ENCODE results near the gene ANKRD22. TPM values are rescaled to one million over a fixed set of nuclear protein-coding genes. Genes with fewer than 3 reads are reported as not detected.

The ANKRD22 gene
- total RNA-seq, 1 donor from 2014 or later = not detected

DNA sequence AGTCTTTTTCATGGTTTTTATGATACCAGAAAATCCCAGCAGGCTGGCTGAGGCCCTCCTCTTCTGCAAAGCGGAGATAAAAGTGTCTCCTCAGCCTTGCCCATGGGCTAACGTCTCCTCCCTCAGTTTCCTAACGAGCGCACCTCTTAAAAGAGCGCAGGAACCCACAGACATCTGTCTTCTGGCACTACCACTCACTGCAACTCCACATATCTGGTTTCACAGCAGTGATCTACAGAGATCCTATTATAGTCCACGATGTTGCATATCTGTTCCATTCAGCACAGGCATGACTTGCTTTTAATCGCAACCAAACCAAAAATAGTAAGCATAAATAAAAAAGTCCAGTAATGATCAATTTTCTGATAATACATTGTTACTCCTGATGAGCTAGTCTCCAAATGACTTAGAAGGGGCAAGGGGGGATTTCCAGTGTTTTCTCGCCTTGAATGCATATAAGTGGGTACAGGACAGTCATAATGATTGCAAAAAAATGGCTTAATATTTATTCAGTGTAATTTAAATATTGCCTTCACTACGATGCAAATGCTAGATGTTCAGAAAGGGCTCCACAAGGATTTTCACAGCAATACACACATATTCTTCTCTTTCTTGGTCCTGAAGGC is 20.9 kb downstream of the ANKRD22 start:
- Mint-ChIP-seq H3K9me3 (no peaks in the 10 kb centered on the region), H3K4me1 (no peaks in the 10 kb centered on the region), H3K36me3 (ENCODE audit: low read depth) (no peaks in the 10 kb centered on the region), H3K4me3 (no peak overlapping the region), H3K27ac (ENCODE audit: unreplicated experiment) (no peak overlapping the region), H3K27me3 (ENCODE audit: low read depth) (peaks cover 9% of the 10 kb centered on the region)
- no peak for DNase-seq (ENCODE audit: low read depth, low spot score)
- TF ChIP-seq, protein P1, sequence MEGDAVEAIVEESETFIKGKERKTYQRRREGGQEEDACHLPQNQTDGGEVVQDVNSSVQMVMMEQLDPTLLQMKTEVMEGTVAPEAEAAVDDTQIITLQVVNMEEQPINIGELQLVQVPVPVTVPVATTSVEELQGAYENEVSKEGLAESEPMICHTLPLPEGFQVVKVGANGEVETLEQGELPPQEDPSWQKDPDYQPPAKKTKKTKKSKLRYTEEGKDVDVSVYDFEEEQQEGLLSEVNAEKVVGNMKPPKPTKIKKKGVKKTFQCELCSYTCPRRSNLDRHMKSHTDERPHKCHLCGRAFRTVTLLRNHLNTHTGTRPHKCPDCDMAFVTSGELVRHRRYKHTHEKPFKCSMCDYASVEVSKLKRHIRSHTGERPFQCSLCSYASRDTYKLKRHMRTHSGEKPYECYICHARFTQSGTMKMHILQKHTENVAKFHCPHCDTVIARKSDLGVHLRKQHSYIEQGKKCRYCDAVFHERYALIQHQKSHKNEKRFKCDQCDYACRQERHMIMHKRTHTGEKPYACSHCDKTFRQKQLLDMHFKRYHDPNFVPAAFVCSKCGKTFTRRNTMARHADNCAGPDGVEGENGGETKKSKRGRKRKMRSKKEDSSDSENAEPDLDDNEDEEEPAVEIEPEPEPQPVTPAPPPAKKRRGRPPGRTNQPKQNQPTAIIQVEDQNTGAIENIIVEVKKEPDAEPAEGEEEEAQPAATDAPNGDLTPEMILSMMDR (conservative IDR thresholded peaks at IDR 0.05) = no peak

DNA sequence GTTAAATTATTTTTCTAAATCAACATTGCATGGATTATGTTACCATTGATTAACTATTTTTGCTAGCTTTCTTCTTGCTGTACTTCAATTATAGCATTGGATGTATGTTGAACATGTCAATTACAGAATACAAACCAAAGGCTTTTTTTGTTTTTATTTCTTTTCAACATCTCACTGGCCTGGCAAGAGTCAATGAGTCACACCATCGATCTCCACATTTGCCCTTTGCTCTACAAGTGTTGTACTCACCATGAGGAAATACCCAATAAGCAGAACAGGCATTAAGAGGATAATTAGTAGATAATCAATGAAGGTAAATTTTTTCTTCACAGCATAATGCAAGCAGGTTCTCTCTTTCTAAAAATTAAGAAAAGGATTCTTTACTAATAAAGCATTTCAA is 23.3 kb downstream of the ANKRD22 start:
- H3K36me3 Mint-ChIP-seq (ENCODE audit: low read depth) = no peaks in the 10 kb centered on the region
- TF ChIP-seq, protein P1 (conservative IDR thresholded peaks at IDR 0.05) = no peak
- no peaks in the 10 kb centered on the region for H3K4me1 Mint-ChIP-seq
- peaks cover 7% of the 10 kb centered on the region for H3K27me3 Mint-ChIP-seq (ENCODE audit: low read depth)
- no peaks in the 10 kb centered on the region for H3K9me3 Mint-ChIP-seq
- no peak overlapping the region for H3K4me3 Mint-ChIP-seq
- DNase-seq (ENCODE audit: low read depth, low spot score) = no peak
- no peak overlapping the region for H3K27ac Mint-ChIP-seq (ENCODE audit: unreplicated experiment)

DNA sequence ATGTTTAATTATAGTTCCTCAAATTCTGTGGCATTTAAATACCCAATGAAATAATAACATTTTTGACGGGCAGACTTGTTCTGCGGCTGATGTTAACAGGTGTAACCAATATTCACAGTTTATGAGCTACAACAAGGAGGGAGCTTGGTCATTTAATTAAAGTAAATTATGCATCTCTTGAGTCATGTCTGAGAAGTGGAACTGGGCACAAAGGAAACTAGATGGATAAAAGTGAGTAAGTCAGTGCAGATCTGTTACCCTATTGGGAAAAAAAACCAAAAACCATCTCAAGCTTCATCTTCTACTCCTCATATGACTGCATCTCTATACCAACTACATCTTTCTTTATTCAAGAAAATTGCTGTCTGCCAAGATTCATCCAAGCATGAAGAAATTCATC is 24.0 kb downstream of the ANKRD22 start:
- H3K9me3 Mint-ChIP-seq = no peaks in the 10 kb centered on the region
- no peaks in the 10 kb centered on the region for H3K36me3 Mint-ChIP-seq (ENCODE audit: low read depth)
- no peak overlapping the region for H3K27ac Mint-ChIP-seq (ENCODE audit: unreplicated experiment)
- TF ChIP-seq, protein P1 (conservative IDR thresholded peaks at IDR 0.05) = no peak
- no peak overlapping the region for H3K4me3 Mint-ChIP-seq
- DNase-seq (ENCODE audit: low read depth, low spot score) = no peak
- peaks cover 4% of the 10 kb centered on the region for H3K27me3 Mint-ChIP-seq (ENCODE audit: low read depth)
- no peaks in the 10 kb centered on the region for H3K4me1 Mint-ChIP-seq

DNA sequence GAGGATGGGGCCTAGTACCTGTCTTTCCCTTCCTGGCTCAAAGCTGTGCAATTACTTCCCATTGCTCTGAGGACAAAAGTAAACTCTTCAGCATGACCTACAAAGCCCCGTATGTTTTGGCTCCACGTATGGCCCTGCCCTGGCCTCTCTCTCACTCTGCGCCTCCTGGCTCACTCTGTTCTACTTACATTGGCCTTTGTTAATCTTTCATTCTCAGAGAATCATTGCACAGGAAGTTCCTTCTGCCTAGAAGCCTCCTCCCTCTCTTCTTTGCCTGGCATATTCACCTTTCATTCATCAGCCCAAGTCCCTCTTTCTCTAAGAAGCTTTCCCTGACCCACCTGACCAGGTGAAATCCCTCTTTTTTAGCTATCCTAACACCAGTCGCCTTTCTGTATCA is 25.3 kb downstream of the ANKRD22 start:
- Mint-ChIP-seq H3K27me3 (ENCODE audit: low read depth) (peaks cover 3% of the 10 kb centered on the region), H3K36me3 (ENCODE audit: low read depth) (no peaks in the 10 kb centered on the region), H3K27ac (ENCODE audit: unreplicated experiment) (no peak overlapping the region), H3K9me3 (no peaks in the 10 kb centered on the region), H3K4me3 (no peak overlapping the region), H3K4me1 (no peaks in the 10 kb centered on the region)
- TF ChIP-seq, protein P1 (conservative IDR thresholded peaks at IDR 0.05) = no peak
- DNase-seq (ENCODE audit: low read depth, low spot score) = no peak

DNA sequence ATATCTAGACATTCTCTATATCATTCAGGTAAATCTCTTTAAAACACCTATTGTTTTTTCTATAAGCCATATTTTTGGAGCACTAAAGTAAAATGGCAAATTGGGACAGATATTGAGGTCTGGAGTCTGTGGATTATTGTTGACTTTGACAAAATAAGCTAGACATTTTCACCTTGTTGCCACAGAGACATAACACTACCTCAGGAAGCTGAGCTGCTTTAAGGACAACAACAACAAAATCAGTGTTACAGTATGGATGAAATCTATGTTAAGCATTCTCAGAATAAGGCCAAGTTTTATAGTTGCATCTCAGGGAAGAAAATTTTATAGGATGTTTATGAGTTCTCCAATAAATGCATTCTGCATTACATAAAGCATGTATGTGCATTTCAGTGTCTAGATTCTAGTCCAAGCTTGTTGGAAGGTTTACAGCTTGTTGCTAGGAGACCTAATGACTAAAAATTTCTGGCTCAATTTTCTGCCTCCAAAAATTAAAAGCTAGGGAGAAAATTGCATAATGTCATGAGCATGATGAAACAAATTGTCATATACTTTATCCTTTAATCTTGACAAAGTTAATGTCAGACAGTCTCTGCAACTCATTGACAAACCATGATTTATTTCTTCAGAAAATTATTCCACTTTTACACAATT is 30.8 kb downstream of the ANKRD22 start:
- Mint-ChIP-seq H3K4me3 (no peak overlapping the region), H3K27me3 (ENCODE audit: low read depth) (no peaks in the 10 kb centered on the region), H3K9me3 (no peaks in the 10 kb centered on the region), H3K36me3 (ENCODE audit: low read depth) (no peaks in the 10 kb centered on the region), H3K4me1 (no peaks in the 10 kb centered on the region), H3K27ac (ENCODE audit: unreplicated experiment) (no peak overlapping the region)
- DNase-seq (ENCODE audit: low read depth, low spot score) = no peak
- TF ChIP-seq, protein P1 (conservative IDR thresholded peaks at IDR 0.05) = no peak
